ENCODE data around the gene EIF2AK3. TPM values are rescaled to one million over a fixed set of nuclear protein-coding genes. Genes with fewer than 3 reads are reported as not detected.
A peak's percentile ranks its signal among the peaks of the same experiment; 100 is the strongest.

The EIF2AK3 gene
- total RNA-seq, 1 donor from 2014 or later = 24.3 TPM

- no peak for TF ChIP-seq CTCF (IDR thresholded peaks at IDR 0.05; ENCODE audit: unreplicated experiment)
- no peak overlapping the region for H3K27ac Mint-ChIP-seq
Measured at GRCh38 chr2:88608184-88608583, 19.1 kb downstream of the EIF2AK3 start.

GRCh38 chr2:88607416-88607815, 19.8 kb downstream of the EIF2AK3 start:
- no peak for DNase-seq (ENCODE audit: low spot score in 2 of 2, unreplicated experiment in 2 of 2)
- no peak overlapping the region for H3K27ac Mint-ChIP-seq
- H3K4me3 Mint-ChIP-seq = no peak overlapping the region
- no peak for TF ChIP-seq CTCF (IDR thresholded peaks at IDR 0.05; ENCODE audit: unreplicated experiment)
- no peaks in the 10 kb centered on the region for H3K27me3 Mint-ChIP-seq (ENCODE audit: low read depth)
- H3K9me3 Mint-ChIP-seq = no peaks in the 10 kb centered on the region
- H3K36me3 Mint-ChIP-seq = no peaks in the 10 kb centered on the region
- H3K4me1 Mint-ChIP-seq = peaks cover 16% of the 10 kb centered on the region

More at GRCh38 chr2:88608184-88608583, 19.1 kb downstream of the EIF2AK3 start:
- Mint-ChIP-seq H3K4me3 (no peak overlapping the region), H3K36me3 (no peaks in the 10 kb centered on the region), H3K27me3 (ENCODE audit: low read depth) (no peaks in the 10 kb centered on the region), H3K9me3 (no peaks in the 10 kb centered on the region), H3K4me1 (peaks cover 13% of the 10 kb centered on the region)
- no peak for DNase-seq (ENCODE audit: low spot score in 2 of 2, unreplicated experiment in 2 of 2)

GRCh38 chr2:88606371-88607030, 20.8 kb downstream of the EIF2AK3 start:
- H3K27me3 Mint-ChIP-seq (ENCODE audit: low read depth) = no peaks in the 10 kb centered on the region
- H3K4me1 Mint-ChIP-seq = peaks cover 22% of the 10 kb centered on the region
- H3K27ac Mint-ChIP-seq = no peak overlapping the region
- no peak for TF ChIP-seq CTCF (IDR thresholded peaks at IDR 0.05; ENCODE audit: unreplicated experiment)
- no peak overlapping the region for H3K4me3 Mint-ChIP-seq
- DNase-seq (ENCODE audit: low spot score in 2 of 2, unreplicated experiment in 2 of 2) = no peak
- H3K36me3 Mint-ChIP-seq = no peaks in the 10 kb centered on the region
- H3K9me3 Mint-ChIP-seq = no peaks in the 10 kb centered on the region

GRCh38 chr2:88603146-88603545, 24.1 kb downstream of the EIF2AK3 start:
- H3K4me1 Mint-ChIP-seq = peaks cover 41% of the 10 kb centered on the region
- H3K36me3 Mint-ChIP-seq = no peaks in the 10 kb centered on the region
- DNase-seq (ENCODE audit: low spot score in 2 of 2, unreplicated experiment in 2 of 2) = no peak
- no peak for TF ChIP-seq CTCF (IDR thresholded peaks at IDR 0.05; ENCODE audit: unreplicated experiment)
- no peak overlapping the region for H3K4me3 Mint-ChIP-seq
- peak overlapping the region; percentile 69 for H3K27ac Mint-ChIP-seq
- H3K27me3 Mint-ChIP-seq (ENCODE audit: low read depth) = no peaks in the 10 kb centered on the region
- H3K9me3 Mint-ChIP-seq = no peaks in the 10 kb centered on the region

- Mint-ChIP-seq H3K4me3 (no peak overlapping the region), H3K9me3 (no peaks in the 10 kb centered on the region), H3K27me3 (ENCODE audit: low read depth) (no peaks in the 10 kb centered on the region), H3K27ac (peak overlapping the region; percentile 72), H3K36me3 (no peaks in the 10 kb centered on the region), H3K4me1 (peaks cover 38% of the 10 kb centered on the region)
- DNase-seq (ENCODE audit: low spot score in 2 of 2, unreplicated experiment in 2 of 2) = no peak
- TF ChIP-seq CTCF (IDR thresholded peaks at IDR 0.05; ENCODE audit: unreplicated experiment) = no peak
Measured at GRCh38 chr2:88602022-88602421, 25.2 kb downstream of the EIF2AK3 start.
